MM.1S (cell line): ENCODE data around the gene ENO4.

ENCODE experiments used
- EZH2 ChIP-seq: fragments of 300-600 bp; sonication (generic); optimal IDR thresholded peaks from 2 replicates; pipeline ENCODE3; 2017; ENCODE audit warnings: low read depth, mild to moderate bottlenecking, antibody characterized with exemption, low read length, mixed read lengths
- EZH2phosphoT487 ChIP-seq: fragments of 300-600 bp; sonication (generic); IDR thresholded peaks from 2 replicates; pipeline ENCODE4 v1.6.1; 2018; ENCODE audit warnings: antibody characterized with exemption, low read length
- TF ChIP-seq, protein P1 (sequence below): fragments of 300-600 bp; sonication (generic); IDR thresholded peaks from 2 replicates; pipeline ENCODE4 v1.5.1; 2016; ENCODE audit warnings: antibody characterized with exemption, low read length, mixed read lengths

DNA sequence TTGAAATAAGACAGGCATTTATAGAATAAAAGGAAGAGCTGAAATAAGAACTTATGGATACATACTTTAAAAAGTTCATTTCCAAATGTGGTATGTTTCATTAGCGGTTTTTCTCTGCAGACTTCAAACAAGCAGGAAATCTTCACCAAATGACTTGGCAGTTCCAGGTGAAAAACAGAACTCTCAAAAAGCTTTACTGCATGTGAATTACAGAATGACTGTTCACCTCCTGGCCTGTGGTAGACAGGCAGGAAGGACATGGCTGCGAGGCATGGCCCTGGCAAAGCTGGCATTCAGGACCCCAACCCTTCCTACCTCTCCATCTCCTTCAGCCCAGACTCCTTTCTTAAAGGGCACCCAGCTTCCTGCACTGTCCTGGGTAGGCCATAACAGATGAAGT is 21.2 kb upstream of the ENO4 start:
- TF ChIP-seq, protein P1, sequence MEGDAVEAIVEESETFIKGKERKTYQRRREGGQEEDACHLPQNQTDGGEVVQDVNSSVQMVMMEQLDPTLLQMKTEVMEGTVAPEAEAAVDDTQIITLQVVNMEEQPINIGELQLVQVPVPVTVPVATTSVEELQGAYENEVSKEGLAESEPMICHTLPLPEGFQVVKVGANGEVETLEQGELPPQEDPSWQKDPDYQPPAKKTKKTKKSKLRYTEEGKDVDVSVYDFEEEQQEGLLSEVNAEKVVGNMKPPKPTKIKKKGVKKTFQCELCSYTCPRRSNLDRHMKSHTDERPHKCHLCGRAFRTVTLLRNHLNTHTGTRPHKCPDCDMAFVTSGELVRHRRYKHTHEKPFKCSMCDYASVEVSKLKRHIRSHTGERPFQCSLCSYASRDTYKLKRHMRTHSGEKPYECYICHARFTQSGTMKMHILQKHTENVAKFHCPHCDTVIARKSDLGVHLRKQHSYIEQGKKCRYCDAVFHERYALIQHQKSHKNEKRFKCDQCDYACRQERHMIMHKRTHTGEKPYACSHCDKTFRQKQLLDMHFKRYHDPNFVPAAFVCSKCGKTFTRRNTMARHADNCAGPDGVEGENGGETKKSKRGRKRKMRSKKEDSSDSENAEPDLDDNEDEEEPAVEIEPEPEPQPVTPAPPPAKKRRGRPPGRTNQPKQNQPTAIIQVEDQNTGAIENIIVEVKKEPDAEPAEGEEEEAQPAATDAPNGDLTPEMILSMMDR: no peak
- TF ChIP-seq EZH2: no peak
- no peak for TF ChIP-seq EZH2phosphoT487
